Measurements from ENCODE around the gene MAP4.
"Not testable (repeated sequence)": the region's sequence is repeated elsewhere in the genome, so short reads cannot be mapped to it uniquely, and the experiment has no call there.

Gene MAP4

GRCh38 chr3:47849699-47850563 is 166.3 kb downstream of the MAP4 start:
- DNase-seq (ENCODE audit: extremely low spot score, insufficient read length, low read depth) = no peak
- no peak for FAIRE-seq

DNA sequence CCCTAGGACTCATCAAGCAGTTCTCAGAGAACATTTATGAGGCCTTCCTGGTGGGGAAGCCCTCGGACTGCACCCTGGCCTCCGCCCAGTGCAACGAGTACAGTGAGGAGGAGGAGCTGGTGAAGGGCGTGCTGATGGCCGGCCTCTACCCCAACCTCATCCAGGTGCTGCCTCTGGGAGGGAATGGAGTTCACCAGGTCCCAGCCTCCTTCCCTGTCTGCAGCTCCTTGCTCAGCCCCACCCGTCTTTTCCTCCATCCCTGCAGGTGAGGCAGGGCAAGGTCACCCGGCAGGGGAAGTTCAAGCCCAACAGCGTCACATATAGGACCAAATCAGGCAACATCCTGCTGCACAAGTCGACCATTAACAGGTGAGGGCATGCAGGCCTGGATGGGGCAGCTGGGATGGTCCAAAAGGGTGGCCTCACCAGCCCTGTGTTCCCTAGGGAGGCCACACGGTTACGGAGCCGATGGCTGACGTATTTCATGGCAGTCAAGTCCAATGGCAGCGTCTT is 167.0 kb downstream of the MAP4 start:
- FAIRE-seq = no peak

DNA sequence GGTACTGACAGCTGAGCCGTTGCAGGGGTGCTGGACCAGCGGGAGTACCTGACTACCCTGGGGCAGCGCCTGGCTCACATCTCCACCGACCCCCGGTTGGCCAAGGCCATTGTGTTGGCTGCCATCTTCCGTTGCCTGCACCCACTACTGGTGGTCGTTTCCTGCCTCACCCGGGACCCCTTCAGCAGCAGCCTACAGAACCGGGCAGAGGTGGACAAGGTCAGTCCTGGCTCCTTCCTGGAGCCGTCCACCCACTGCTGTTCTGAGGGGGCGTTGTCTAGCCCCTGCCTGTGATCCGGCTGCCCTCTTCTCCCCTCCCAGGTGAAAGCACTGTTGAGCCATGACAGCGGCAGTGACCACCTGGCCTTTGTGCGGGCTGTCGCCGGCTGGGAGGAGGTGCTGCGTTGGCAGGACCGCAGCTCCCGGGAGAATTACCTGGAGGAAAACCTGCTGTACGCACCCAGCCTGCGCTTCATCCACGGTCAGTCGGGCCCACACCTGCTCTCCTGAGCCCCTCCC is 167.6 kb downstream of the MAP4 start:
- DNase-seq (ENCODE audit: extremely low spot score, insufficient read length, low read depth) (no peak), FAIRE-seq (no peak)

More for the DNA sequence above, 167.0 kb downstream of the MAP4 start:
- DNase-seq (ENCODE audit: extremely low spot score, insufficient read length, low read depth) = no peak

GRCh38 chr3:47847801-47848518 is 168.3 kb downstream of the MAP4 start:
- no peak for FAIRE-seq
- no peak for DNase-seq (ENCODE audit: extremely low spot score, insufficient read length, low read depth)

DNA sequence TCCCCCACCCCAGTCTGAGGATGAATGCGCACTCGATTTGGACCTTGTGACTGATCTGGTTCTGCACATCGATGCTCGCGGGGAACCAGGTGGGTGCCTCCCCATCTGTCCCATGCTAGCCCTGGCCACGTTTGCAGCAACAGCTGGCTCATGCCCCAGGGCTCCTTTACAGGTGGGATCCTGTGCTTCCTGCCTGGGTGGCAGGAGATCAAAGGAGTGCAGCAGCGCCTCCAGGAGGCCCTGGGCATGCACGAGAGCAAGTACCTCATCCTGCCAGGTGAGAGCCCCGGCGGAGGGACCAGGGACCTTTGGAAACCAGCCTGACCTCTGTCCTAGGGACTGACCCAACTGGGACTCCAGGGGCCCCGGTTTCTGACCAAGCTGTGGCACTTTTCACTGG is 169.0 kb downstream of the MAP4 start:
- DNase-seq (ENCODE audit: extremely low spot score, insufficient read length, low read depth) (no peak), FAIRE-seq (no peak)

DNA sequence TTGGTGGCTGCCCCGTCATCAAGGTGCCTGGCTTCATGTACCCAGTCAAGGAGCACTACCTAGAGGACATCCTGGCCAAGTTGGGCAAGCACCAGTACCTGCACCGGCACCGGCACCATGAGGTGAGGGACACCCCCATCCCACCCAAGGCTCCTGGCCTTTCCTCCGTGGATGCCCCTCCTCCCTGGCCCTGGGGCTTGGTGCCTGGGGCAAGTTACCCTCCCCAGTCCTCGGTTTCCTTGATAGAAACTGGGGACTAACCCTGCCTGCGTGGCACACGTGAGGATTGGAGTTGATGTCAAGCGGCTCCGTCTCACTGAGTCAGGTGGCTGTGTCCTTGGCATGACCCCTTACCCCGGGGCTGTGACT is 169.4 kb downstream of the MAP4 start:
- no peak for DNase-seq (ENCODE audit: extremely low spot score, insufficient read length, low read depth)
- FAIRE-seq = no peak

DNA sequence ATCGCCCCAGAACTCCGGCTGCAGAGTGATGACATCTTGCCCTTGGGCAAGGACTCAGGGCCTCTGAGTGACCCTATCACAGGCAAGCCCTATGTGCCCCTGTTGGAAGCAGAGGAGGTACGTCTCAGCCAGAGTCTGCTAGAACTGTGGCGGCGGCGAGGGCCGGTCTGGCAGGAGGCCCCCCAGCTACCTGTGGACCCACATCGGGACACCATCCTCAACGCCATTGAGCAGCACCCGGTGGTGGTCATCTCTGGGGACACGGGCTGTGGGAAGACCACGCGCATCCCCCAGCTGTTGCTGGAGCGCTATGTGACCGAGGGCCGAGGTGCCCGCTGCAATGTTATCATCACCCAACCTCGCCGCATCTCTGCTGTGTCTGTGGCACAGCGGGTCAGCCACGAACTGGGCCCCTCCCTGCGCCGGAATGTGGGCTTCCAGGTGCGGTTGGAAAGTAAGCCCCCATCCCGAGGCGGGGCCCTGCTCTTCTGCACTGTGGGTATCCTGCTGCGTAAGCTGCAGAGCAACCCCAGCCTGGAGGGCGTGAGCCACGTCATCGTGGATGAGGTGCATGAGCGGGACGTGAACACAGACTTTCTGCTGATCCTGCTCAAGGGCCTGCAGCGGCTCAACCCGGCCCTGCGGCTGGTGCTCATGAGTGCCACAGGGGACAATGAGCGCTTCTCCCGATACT is 169.9 kb downstream of the MAP4 start:
- FAIRE-seq (no peak), DNase-seq (ENCODE audit: extremely low spot score, insufficient read length, low read depth) (no peak)

DNA sequence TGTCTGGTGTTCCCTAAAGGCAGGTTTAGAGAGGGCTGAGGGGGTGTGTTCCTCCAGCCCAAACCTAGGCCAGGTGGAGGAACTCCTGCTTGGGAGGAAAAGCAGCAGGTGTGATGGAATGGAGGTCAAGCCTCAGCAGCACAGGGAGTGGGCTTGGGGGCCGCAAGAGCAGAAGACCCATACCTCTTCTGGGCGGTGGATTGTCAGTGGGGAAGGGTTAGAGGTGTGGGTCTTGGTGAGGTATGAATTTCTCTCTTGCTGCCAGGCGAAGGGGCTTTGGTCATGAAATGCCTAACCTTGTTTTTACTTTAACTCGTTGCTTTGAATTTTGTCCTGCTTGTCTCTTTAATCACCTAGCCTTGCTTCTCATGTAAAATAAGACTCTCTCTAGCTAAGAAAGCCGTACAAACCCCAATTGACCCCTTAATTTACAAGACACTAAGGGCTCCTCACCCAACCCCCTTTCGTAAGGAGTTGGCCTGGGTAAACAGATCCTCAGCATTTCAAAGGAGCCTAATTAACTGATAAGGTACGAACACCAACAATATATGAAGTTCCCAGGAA is 174.3 kb downstream of the MAP4 start:
- DNase-seq (ENCODE audit: extremely low spot score, insufficient read length, low read depth) (no peak), FAIRE-seq (no peak)

- DNase-seq (ENCODE audit: extremely low spot score, insufficient read length, low read depth) (no peak), FAIRE-seq (no peak)
Measured at GRCh38 chr3:47838503-47838902, 177.7 kb downstream of the MAP4 start.

- FAIRE-seq = no peak
- DNase-seq (ENCODE audit: extremely low spot score, insufficient read length, low read depth) = no peak
Measured at GRCh38 chr3:47836986-47837385, 179.2 kb downstream of the MAP4 start.

DNA sequence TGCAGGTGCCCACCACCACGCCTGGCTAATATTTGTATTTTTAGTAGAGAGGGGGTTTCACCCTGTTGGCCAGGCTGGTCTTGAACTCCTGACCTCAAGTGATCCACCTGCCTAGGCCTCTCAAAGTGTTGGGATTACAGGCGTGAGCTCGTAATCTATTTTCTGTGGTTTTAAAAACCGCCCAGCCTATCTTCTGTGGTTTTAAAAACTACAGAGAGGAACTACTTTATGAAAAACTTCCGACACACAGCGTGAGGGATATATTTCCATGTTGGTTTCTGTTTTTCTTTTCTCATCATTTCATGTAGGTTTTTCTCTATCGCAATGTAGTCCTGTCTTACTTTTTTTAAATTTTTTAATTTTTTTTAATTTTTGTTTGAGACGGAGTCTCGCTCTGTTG is 186.7 kb downstream of the MAP4 start:
- not testable (repeated sequence) for FAIRE-seq; DNase-seq (ENCODE audit: extremely low spot score, insufficient read length, low read depth)

GRCh38 chr3:47825590-47825989 is 190.6 kb downstream of the MAP4 start:
- no peak for FAIRE-seq
- DNase-seq (ENCODE audit: extremely low spot score, insufficient read length, low read depth) = no peak

DNA sequence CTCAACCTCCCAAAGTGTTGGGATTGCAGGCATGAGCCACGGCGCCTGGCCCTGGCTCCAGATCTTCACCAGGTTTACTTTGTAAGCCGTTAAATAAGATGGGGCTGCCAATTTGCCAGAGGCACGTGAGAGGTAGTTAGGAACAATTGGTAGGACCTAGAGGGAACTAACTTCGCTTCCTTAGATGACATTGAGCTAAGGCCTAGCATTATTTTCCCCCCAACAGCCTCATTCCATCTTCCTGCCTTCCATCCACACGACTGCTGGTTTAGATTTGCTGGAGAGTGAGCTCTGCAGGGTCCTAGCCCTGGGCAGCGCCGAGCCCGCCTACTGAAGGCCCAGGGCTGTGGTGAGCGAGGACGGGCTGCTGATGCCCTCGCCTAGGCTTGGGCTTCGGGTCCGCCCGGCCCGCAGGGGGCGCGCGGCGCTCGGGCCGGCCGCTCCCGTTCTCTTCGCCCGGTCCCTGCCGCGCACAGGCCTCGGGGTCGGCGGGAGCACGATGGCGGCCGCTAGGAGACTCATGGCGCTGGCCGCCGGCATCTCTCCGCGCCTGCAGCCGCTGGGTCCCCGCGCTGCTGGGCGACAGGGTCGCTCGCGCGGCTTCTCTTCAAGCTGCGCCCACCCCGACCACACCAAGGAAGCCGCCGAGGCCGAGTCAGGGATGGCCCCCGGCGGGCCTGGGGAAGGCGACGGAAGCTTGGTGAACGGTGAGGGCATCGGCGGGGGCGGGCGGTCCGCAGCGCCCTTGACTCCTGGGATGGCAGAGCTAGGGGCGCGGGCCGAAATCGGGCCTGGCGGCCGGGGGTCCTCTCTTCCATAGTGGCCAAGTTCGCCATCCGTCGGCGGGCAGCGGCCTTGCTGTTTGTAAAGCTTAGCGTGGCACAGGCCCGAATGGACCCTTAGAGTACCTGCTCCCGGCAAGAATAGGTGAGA is 191.4 kb downstream of the MAP4 start:
- DNase-seq (ENCODE audit: extremely low spot score, insufficient read length, low read depth) (peak; percentile 94), FAIRE-seq (peak; percentile 89)

DNA sequence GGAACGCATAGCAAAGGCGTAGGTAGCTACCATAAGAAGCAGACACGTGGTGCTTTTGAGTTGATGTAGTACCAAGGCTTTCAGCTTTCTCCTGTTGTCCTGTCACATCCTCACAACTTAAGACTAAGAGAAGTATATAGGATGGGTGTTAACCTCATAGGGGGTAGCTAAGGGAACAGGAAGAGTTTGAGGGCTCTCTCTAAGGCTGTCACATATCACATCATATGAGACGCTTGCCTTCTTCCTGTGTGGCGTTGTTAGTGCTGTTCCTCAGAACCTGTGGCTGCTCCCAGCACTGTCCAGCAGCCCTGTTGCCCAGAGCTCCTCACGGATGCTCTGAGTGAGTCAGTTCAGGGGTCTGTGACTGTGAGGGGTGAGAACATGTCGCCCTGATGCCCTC is 198.6 kb downstream of the MAP4 start:
- FAIRE-seq = no peak
- DNase-seq (ENCODE audit: extremely low spot score, insufficient read length, low read depth) = no peak

DNA sequence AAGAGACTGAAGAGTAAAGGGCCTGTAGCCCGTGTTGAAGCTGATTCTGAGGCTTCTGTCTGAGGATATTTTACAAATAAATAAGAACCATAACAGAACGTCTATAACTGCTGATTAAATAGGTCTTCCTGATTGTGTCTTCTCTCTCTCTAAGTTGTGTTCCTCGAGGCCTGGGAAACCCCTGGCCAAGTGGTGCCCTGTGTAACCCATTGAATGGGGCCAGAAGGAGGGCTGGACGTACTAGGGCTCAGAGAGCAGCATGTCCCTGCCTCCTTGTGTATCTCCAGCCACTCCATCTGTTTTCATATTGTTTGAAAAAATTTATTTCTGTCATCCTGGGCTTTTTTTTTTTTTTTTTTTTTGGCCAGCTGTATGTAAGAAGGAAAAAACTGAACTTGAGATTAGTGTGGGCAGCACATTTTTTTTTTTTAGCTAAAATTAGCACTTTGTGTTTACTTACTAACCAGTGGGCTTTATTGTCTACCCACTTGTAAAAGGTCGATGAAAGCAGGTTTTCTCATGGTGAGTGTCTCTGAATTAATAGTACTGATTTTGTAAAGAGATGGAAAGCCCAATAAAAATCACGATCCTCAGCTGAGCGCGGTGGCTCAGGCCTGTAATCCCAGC is 202.6 kb downstream of the MAP4 start:
- no peak for FAIRE-seq
- no peak for DNase-seq (ENCODE audit: extremely low spot score, insufficient read length, low read depth)

DNA sequence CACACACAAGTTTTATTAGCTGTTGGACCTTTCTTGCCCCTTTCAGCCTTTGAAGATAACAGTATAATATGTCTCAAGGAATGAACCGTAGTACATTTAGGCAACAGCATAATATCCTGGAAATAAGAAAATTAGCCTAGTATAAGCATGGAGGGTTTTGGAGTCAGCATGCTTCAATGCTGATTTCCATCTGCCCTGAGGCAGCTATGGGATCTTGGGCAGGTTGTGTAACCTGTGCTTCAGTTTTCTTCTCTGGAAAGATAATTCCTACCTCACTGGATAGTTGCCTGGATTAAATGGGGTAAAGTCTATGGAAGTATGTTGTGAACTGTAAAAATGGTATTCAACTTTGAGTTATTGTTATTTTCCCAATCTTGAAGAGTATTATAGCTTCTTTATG is 211.6 kb downstream of the MAP4 start:
- FAIRE-seq (no peak), DNase-seq (ENCODE audit: extremely low spot score, insufficient read length, low read depth) (no peak)

DNA sequence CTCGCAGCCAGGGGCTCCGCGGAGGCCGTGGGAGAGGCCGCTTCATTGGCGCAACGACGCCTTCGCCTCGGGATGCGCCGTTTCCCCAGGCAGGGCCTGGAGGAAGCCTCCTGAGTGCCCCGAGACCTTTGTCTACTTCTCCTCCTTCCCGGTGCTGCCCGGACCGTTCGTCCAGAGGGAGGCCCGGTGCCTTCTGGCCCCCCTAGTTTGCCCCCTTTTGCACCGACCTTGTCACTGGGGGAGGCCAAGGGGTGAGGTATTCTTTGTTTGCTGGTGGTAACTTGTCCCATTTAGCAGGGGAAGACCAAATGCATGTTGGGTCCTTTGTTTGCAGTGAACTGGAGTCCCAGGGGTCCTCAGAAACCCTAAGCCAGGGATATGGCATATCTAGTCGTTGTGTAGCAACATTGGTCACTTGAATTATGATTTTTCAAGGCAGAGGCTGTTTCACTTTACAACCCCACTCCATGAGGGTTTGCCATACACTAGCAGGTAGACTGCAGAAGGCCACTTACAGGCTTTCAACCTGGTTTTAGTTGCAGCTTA is 212.7 kb downstream of the MAP4 start:
- FAIRE-seq = no peak
- no peak for DNase-seq (ENCODE audit: extremely low spot score, insufficient read length, low read depth)

DNA sequence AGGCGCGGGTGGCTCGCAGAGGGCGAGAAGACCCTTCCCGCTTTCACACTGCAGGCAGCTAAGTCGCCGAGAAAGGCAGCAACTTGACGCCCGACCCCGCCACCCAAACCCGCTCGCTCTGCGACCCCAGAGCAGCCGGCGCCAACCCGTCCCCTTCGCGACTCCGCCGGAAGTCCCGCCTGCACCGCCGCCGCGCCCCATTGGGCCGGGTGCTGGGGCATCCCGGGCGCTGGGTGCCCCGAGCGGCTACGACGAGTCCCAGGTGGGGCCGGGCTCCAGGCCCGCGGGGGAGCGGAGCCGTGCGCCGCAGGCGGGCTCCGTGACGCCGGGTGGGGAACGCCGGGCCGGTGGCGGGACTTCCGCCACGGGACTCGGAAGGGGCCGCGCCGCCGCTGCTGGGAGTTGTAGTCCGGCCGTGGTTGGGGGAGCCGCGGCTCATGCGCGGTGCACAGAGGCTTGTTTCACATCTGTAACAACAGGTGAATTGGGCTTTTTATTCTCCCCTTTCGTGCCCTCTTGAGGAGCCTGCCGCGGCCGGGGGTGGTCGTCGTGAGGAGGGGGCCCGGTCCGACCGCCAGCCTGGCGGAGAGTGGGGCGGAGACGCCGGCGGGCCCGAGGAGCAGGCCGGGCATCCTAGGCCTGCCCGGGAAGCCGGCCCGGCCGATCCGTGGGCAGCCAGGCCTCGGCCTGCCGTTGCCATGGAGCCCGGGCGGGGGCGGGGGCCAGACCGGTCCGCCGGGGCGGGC is 213.3 kb downstream of the MAP4 start, which contains the start of gene DHX30:
Gene DHX30, plus strand, starts transcription at position 405 of the 746 bp plus-strand sequence. CDS start 7,546 bp downstream, outside the sequence.
- peak; percentile 86 for FAIRE-seq
- DNase-seq (ENCODE audit: extremely low spot score, insufficient read length, low read depth) = peak; percentile 79
